ENCODE results near the gene ZNF491.
A peak's percentile ranks its signal among the peaks of the same experiment; 100 is the strongest.
"Not testable (repeated sequence)": the region's sequence is repeated elsewhere in the genome, so short reads cannot be mapped to it uniquely, and the experiment has no call there.

ZNF491 gene

GRCh38 chr19:11806354-11807098, 8.2 kb downstream of the ZNF491 start:
- DNase-seq (ENCODE audit: low spot score), result no peak
- no peak for FAIRE-seq

DNA sequence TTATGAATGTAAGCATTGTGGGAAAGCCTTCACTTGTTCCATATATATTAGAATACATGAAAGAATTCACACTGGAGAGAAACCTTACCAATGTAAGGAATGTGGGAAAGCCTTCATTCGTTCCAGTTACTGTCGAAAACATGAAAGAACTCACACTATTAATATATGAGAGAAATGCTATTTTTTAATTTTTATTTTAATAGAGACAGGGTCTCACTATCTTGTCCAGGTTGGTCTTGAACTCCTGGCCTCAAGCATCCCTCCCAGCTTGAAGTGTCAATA, 8.7 kb downstream of the ZNF491 start:
- FAIRE-seq (no peak), DNase-seq (ENCODE audit: low spot score) (no peak)

DNA sequence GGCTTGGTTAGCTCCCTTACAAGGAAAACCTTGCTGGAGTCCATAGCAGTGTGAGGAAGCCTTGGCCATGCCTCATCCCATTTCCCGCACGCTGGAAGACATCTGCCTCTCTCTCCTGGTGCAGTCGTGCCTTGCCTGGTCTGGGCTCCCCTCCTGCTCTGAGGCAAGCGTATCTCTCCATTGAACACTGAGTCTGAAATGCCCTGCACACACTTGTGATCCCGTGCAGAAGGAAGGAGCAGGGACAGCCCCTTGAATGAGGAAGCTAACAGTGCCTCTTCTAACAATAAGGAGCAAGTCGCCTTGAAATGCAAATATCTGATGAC, 15.3 kb downstream of the ZNF491 start:
- DNase-seq (ENCODE audit: low spot score) (peak; percentile 16), FAIRE-seq (no peak)

DNA sequence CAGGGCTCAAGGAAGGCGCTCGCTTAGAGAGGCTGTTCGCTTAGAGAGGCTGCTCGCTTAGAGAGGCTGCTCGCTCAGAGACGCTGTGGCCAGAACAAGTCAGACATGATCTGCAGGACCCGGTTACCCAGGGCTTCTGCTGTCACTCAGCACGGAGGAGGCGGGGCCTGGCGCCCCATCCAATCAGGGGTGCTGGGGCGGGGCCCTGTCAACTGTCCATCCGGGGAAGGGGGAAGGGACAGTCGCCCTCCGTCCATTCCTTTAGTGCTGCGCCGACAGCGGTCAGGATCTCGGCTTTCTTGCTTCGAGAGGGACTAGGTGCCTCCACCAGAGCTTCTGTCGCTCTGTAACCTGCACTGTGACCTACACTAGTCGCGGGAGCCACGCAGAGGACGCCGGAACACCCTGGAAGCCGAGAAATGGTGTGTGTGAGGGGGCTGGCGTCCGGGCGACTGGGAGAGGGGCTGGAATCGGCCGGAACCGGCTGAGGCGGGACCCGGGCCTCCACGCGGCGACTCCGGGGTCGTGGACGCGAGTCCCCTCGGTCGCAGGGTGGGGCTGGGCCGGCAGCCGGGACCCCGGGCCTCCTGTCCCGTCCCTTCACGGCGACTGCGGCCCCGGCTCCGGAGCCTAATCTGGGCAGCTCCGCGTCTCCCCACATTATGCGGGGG, 15.8 kb downstream of the ZNF491 start, which contains the start of gene ZNF440:
Gene ZNF440 (plus strand): TSS at position 245 of the 671 bp plus-strand sequence. CDS start 175 bp downstream, at position 420.
- DNase-seq (ENCODE audit: low spot score), result peak; percentile 92
- FAIRE-seq, result no peak

DNA sequence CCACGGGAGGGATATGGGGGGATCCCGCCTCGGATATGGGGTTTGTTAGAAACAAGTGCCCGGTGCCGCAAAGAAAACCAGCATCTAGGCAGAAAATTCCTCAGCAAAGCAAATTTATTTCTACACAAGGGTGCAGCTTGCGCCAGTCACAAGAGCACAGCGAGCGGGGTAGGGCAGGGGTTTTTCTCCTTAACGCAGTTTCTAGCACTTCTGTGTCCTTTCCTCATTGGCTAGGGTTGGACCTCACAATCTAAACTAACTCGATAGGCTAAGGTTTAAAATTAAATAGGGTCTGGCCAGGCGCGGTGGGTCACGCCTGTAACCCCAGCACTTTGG, 16.3 kb downstream of the ZNF491 start:
- DNase-seq (ENCODE audit: low spot score) (no peak), FAIRE-seq (no peak)

- no peak for DNase-seq (ENCODE audit: low spot score)
- FAIRE-seq, result no peak
Measured at GRCh38 chr19:11821474-11822109, 23.3 kb downstream of the ZNF491 start.

DNA sequence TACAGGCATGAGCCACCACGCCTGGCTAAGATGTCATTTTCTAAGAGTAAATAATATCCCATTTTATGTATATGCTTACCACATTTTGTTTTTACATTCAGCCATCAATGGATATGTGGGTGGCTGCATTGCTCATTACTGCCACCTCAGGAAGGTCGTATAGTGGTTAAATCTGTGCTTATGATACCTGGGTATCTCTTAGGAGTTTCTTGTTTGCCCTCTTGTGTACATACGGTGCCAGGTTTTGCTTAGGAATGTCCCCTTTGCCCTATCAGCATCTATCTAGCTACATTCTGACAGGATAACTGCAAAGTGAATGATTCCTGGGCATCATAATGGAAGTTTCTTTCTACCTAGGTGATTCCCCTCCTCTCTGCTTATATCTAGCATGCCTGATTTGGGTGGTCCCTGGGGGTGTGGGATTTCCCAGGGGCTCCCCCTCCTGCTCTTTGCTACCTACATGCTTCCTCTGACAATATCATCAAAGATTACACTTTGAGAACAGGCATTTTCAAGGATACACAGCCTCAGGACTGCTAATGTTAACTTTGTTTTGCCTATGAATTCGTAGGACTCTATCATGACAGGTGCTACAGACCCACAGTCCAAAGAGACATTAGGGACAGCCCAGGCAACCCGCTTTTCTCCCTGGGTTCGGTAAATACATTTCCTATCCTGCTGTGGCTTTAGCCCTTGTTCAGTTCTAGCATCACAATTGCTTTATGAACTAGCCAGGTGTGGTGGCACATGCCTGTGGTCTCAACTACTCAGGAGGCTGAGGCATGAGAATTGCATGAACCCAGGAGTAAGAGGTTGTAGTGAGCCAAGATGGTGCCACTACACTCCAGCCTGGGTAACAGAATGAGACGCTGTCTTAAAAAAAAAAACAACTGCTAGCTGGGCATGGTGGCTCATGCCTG, 30.9 kb downstream of the ZNF491 start:
- DNase-seq (ENCODE audit: low spot score); FAIRE-seq: not testable (repeated sequence)

- no peak for DNase-seq (ENCODE audit: low spot score)
- no peak for FAIRE-seq
Measured at GRCh38 chr19:11832253-11832912, 34.1 kb downstream of the ZNF491 start.

DNA sequence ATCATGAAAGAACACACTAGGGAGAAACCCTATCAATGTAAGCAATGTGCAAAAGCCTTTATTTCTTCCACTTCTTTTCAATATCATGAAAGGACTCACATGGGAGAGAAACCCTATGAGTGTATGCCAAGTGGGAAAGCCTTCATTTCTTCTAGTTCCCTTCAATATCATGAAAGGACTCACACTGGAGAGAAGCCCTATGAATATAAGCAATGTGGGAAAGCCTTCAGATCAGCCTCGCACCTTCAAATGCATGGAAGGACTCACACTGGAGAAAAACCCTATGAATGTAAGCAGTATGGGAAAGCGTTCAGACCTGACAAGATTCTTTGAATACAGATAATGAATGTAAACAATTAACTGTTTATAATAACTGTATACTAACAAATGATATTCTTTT, 35.2 kb downstream of the ZNF491 start:
- FAIRE-seq, result no peak
- no peak for DNase-seq (ENCODE audit: low spot score)

- not testable (repeated sequence) for FAIRE-seq; DNase-seq (ENCODE audit: low spot score)
Measured at GRCh38 chr19:11835626-11836066, 37.3 kb downstream of the ZNF491 start.

- FAIRE-seq (no peak), DNase-seq (ENCODE audit: low spot score) (no peak)
Measured at GRCh38 chr19:11843722-11844121, 45.4 kb downstream of the ZNF491 start.

DNA sequence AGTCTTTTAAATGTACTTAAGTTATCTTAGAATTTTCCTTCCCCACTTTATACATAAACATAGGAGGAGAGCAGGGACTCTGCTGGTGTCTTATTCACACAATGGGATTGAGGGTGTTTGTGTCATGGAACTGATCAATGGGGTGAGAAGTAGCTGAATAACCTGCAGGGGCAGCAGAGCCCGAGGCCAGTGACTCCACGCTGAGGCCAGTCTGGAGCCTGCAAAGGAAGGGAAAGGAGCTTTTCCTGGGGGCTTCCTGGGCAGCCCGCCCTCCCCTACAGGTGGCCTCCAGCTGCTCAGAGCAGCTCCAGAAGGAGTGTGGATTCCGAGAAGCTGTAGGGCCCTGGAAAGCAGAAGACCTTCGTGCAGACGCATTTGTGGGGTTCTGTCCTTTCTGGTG, 49.3 kb downstream of the ZNF491 start:
- not testable (repeated sequence) for FAIRE-seq; DNase-seq (ENCODE audit: low spot score)

DNA sequence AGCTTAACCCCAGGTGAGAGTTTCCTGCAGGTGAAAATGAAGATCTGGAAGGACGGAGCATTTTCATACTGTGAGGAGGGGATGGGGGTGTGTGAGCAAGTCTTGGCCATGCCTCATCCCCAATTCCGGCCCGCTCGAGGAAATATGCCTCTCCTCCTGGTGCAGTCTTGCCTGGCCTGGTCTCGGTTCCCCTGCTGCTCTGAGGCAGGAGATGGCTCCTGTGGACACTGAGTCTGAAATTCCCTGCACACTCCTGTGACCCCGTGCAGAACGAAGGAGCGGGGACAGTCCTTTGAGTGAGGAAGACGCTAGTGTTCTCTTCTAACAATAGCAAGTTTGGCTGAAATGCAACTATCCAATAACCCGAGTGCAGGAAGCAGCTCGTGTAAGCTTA, 49.9 kb downstream of the ZNF491 start:
- FAIRE-seq (no peak), DNase-seq (ENCODE audit: low spot score) (no peak)

GRCh38 chr19:11848594-11849469, 50.5 kb downstream of the ZNF491 start, which contains the start of gene ZNF439:
Gene ZNF439 (plus strand): TSS chr19:11848726. CDS start chr19:11848868, 142 bp downstream.
- FAIRE-seq (no peak), DNase-seq (ENCODE audit: low spot score) (peak; percentile 86)

- not testable (repeated sequence) for FAIRE-seq
Measured at GRCh38 chr19:11850289-11850688, 52.0 kb downstream of the ZNF491 start.

DNA sequence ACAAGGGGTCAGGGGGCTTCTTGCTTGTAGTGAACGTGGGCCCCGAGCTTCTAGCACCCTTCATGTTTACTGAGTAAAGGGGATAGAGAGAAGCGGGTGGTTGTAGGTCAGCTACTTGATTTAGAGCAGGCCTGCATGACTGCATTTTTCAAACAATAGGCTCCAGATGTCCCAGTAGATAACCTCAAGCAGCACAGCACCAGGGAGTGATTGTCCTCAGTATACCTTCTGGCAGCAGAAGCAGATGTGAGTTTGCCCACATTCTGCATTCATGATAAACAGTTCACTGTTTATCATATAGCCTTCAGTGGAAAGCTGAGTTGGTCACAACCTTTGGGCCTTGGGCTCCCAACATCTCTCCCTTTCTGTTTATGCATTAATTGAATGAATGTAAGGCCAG, 55.0 kb downstream of the ZNF491 start:
- DNase-seq (ENCODE audit: low spot score), result no peak
- FAIRE-seq, result no peak

More at GRCh38 chr19:11850289-11850688, 52.0 kb downstream of the ZNF491 start:
- DNase-seq (ENCODE audit: low spot score), result not testable (repeated sequence)

GRCh38 chr19:11856596-11857250, 58.4 kb downstream of the ZNF491 start:
- no peak for FAIRE-seq
- no peak for DNase-seq (ENCODE audit: low spot score)

Measured in urothelium cell line (cell line).